GM18870 (cell line): Measurements from ENCODE around the gene TNF.
"Not testable (repeated sequence)": the region's sequence is repeated elsewhere in the genome, so short reads cannot be mapped to it uniquely, and the experiment has no call there.

Experiments used
- ATAC-seq: cut with Tn5 transposase; IDR thresholded peaks from one replicate; pipeline ENCODE4 v1.9.1; 2021; ENCODE audit warnings: moderate library complexity; ENCODE audit not compliant: unreplicated experiment

The TNF gene

GRCh38 chr6:31543639-31544038 lies 31.7 kb upstream of the TNF start:
- ATAC-seq: no peak

DNA sequence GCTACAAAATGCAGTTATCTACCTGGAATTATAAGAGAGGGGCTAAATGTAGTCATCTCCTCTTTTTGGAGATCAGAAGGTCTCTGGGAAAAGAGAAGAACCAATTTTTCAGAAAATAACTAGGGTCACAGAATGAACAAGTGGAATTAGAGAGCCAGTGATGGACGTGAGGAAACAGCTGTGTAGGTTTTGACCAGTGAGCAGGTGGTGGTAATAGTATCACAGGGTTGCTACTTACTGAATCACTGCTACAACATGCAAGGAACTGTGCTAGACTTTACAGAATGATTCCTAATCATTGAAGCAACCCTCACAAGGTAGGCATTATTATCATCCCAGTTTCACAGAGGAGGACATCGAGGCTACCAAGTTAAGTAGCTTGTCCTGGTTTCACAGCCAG lies 30.7 kb upstream of the TNF start:
- no peak for ATAC-seq

GRCh38 chr6:31545291-31545690 lies 30.1 kb upstream of the TNF start:
- no peak for ATAC-seq

GRCh38 chr6:31546339-31546957 lies 28.9 kb upstream of the TNF start, which contains the start of gene ATP6V1G2:
Gene ATP6V1G2, minus strand, starts transcription at chr6:31546608. Its CDS starts 49 bp downstream, at chr6:31546559.
- peak; percentile 42 for ATAC-seq

DNA sequence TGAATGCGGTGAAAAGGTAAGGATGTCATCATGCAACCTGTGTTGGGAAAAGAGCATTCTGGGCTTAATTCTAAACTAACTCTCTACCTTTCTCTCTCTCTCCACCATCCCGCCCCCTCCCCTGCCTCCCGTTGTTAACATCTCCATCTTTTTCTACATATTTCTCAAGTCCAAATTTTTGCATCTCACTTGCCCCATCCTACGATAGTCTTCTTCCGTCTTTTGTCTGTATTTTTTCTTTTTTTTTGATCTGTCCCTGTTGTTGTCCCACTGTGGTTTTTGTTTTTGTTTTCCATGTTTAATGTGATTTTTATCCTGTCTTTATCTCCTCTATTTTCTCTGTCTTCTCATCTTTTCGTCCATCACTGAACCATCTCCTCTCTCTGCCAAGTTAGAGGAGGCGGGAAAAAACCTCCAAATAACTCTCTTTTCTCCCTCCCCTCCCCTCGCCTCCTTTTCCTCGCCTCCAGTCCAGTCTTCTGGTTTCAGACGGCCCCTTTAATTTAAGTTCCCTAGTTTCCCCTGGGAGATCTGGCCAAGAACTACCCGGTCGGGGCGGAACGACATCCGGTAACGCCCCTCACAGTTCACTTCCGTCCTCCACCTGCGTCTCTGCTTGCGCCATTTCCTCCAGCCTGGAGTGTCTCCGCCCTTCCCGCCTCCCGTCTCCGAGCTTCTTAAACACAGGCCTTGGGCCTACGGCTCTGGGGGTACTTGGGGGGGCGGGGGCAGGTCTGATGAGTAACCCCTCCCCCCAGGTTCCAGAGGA lies 28.2 kb upstream of the TNF start, which contains the start of gene NFKBIL1:
NFKBIL1 (plus strand) TSS at position 651 of the 769 bp plus-strand sequence; CDS start at position 738, 87 bp downstream.
- no peak for ATAC-seq

DNA sequence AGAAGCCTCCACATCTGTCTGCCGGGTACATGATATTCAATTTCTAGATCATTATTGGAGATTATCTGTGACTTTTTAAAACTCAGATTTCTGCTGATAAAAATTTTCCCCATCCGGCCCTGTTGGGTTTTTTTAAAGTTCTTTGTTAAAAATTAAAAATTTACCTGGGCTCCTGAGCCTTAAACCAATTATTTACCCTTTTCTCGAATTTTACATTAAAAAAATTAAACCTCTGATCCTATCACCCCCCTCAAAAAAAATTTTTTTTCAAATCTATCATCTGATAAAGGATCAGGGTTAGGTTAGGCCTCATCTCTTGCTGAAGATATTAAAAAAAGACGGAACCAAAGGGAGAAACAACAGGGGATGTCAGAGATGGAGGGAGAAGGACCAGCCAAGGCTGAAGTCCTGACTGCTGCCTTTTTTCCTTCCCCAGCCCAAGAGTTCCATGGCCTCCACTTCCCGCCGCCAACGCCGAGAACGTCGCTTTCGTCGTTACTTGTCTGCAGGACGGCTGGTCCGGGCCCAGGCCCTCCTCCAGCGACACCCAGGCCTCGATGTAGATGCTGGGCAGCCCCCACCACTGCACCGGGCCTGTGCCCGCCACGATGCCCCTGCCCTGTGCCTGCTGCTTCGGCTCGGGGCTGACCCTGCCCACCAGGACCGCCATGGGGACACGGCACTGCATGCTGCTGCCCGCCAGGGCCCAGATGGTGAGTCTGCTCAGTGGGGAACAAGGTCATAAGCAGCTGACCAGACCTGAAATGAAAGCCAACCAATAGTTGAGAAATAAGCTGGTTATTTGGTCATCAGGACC lies 27.4 kb upstream of the TNF start:
- ATAC-seq: no peak

DNA sequence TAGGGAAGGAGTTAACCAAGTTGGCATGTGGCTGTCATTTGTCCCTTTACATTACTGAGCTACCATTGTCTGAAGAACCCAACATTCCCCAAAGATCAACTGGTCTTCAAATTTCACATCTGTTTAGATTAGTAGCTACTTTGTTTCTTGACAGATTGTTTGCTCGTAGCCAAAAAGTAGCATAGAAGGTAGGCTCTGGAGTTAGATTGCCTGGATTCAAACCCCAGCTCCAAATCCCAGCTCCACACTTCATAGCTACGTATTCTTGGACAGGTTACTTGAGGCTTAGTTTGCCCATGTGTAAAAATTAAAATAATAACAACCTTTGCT lies 26.9 kb upstream of the TNF start:
- no peak for ATAC-seq

DNA sequence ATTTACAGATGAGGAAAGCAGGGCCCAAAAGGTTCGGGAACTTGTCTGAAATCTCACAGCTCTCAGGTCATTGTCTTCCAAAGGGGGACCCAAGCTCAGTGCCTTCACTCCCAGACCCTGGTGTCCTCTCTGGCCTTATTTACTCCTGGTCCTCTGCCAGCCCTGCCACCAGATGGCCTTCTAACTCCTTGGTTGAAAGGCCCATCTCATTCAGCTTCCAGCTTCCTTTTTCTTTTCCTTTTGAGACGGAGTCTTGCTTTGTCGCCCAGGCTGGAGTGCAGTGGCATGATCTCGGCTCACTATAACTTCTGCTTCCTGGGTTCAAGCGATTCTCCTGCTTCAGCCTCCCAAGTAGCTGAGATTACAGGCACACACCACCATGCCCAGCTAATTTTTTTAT lies 24.0 kb upstream of the TNF start:
- ATAC-seq: not testable (repeated sequence)

DNA sequence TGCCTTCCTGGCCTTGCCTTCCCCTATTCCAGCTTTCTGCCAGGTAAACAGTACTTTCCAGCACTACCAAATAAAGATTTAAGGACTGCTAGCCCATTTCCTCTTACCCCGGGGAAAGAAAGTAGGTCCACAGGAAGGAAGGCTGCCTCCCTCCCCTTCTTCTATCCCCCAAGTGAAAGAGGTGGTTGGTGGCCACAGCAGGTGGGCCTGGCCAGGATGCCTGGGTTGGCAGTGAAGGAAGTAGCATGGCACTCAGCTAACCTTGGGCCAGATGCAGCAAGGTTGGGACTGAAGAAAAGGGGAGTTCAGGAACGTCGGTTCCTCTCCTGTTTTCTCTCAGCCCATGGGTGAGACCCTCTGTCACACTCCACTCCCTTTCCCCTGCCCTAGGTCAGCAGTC lies 19.1 kb upstream of the TNF start:
- ATAC-seq: no peak

- no peak for ATAC-seq
These were observed 17.7 kb upstream of the TNF start for GRCh38 chr6:31557443-31558317.

- no peak for ATAC-seq
These were observed 17.1 kb upstream of the TNF start for GRCh38 chr6:31558318-31558625.

DNA sequence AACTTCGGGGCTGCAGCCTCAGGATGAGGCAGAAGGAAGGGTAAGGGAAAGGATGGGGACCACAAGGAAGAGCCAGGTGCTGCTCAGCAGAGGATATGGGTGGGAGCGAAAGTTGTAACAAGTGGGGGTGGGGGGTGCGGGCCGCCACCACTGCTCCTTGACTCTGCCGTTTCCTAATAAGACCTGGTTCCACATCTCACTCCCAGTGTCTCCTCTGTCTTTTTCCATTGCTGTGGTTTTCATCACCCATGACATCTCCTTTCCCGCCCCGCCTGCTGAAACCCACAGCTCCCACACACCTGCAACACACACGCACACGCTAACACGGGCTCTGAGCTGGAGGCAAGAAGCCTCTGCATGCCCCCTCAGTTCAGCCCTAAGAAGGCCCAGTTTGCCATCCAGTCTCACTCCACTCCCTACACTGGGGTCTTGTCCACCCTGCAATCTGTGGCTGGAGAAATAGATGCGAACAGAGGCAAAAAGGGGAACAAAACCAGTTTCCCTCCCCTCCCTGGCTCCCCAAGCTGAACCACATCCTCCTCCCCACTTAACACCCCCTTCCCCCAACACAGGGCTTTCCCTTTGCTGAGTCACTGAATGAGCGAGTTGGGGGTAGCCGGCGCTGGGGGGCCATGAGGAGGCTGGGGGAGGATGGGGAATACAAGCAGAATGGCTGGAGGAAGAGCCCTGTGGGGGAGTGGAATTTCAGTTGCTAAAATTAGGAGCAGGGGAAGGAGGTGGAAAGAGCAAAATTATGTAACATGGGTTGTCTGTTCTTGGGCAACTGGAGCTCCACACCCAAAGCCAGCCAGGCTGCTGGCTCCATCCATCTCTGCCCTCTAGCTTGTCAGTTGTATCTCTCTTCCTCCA lies 16.5 kb upstream of the TNF start:
- no peak for ATAC-seq

- no peak for ATAC-seq
These were observed 15.8 kb upstream of the TNF start for GRCh38 chr6:31559606-31559957.

DNA sequence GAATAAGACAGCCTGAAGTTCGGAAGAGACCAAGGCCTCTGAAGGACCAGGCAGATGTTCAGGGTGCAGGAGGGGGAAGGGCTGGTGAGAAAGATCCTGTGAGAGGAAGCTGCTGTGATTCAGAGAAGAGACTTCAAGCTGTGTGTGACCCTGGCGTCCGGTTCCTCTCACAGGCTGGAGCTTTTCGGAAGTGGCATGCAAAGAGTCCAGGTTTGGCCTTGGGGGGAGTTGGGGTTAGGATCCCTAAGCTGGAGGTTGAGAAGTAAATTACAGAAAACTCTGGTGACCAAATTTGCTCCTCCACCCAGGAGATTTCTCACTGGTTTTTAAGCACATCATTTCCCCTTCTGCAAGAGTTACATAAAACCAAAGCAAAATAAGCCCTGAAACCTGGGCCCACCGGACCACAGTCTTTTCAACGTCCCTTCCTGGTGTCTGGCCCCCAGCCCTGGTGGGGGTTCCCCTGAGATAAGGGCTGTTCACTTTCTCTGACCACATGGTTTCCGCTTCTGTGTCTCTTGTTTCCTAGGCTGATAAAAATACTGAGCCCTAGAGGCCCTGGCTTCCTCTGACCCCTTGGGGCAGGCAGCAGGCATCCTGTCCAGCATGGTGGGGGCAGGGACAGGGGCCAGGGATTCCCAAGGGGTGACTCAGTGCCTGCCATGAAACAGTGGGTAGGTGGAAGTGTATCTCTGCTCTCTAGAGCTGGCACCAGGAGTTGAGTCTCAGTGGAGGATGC lies 15.2 kb upstream of the TNF start:
- ATAC-seq: peak; percentile 61

GRCh38 chr6:31560697-31561058 lies 14.7 kb upstream of the TNF start:
- ATAC-seq: no peak

- no peak for ATAC-seq
These were observed 7.6 kb upstream of the TNF start for GRCh38 chr6:31567531-31568370.

GRCh38 chr6:31568537-31568961 lies 6.8 kb upstream of the TNF start:
- peak; percentile 76 for ATAC-seq

- ATAC-seq: no peak
These were observed 5.4 kb upstream of the TNF start for GRCh38 chr6:31569861-31570536.
